H1 (cell line): Measurements from ENCODE around the gene ARL8A. TPM values are rescaled to one million over a fixed set of nuclear protein-coding genes. Genes with fewer than 3 reads are reported as not detected.

ENCODE experiments used
- CTBP2 ChIP-seq: IDR thresholded peaks from 2 replicates; pipeline ENCODE4 v1.7.0; 2011; ENCODE audit warnings: borderline replicate concordance, mild to moderate bottlenecking, moderate library complexity, mixed read lengths, low read length; ENCODE audit not compliant: insufficient read depth, insufficient read length
- HDAC6 ChIP-seq: IDR thresholded peaks from one replicate; pipeline ENCODE4 v1.7.1; 2012; ENCODE audit warnings: low read depth, mild to moderate bottlenecking, inconsistent platforms, low read length, moderate library complexity
- JUN ChIP-seq: IDR thresholded peaks from 2 replicates; pipeline ENCODE4 v1.6.1; 2011; ENCODE audit warnings: low read depth, mild to moderate bottlenecking, improper control_type of control experiment, low read length
- MAX ChIP-seq: IDR thresholded peaks from 2 replicates; pipeline ENCODE4 v1.6.1; 2012; ENCODE audit warnings: inconsistent platforms
- TCF12 ChIP-seq: IDR thresholded peaks from 2 replicates; pipeline ENCODE4 v1.6.1; 2011; ENCODE audit warnings: low read depth, mild to moderate bottlenecking, low read length
- YY1 ChIP-seq: IDR thresholded peaks from 2 replicates; pipeline ENCODE4 v1.6.1; 2011; ENCODE audit warnings: low read depth, mild to moderate bottlenecking, low read length
- polyA plus RNA-seq, 7 experiments: library from polyadenylated mRNA; depleted of rRNA in 3 of 7; stranded (reverse) in 5 of 7; unstranded in 2 of 7; fragments of >200 nt in 5 of 7; fragments of 200-250 nt in 2 of 7; gene quantifications; 1 replicate in 5 of 7; 2 replicates in 1 of 7; 4 replicates in 1 of 7; pipeline versions ENCODE4 v1.2.1 to v1.2.3, GENCODE V29; 2011 to 2013; ENCODE audit warnings: missing spikeins in 2 of 7, mixed read lengths in 2 of 7
- total RNA-seq: library from RNA; stranded (reverse); fragmentation: NEBNext Ultra II Directional; extraction: Animal tissue kit (Norgen Biotek cat#: 25700); gene quantifications from 2 replicates; pipeline ENCODE4 v1.2.1, GENCODE V29; 2021

ARL8A gene
- total and polyA plus RNA-seq, 2 of the 8 experiments (the other 6 are each of a cell fraction or from before 2014, with no cell fraction given): 40.3 to 58.7 TPM

- TF ChIP-seq HDAC6 (no peak), JUN (no peak), YY1 (no peak), TCF12 (no peak), CTBP2 (no peak), MAX (no peak)
These were observed 26.6 kb downstream of the ARL8A start (continued) for GRCh38 chr1:202117898-202118371.
